Left ventricle myocardium inferior (tissue), 1 donor: ENCODE measurements around the gene ETNK1. TPM values are rescaled to one million over a fixed set of nuclear protein-coding genes. Genes with fewer than 3 reads are reported as not detected.
A peak's percentile ranks its signal among the peaks of the same experiment; 100 is the strongest.
"Not testable (repeated sequence)": the region's sequence is repeated elsewhere in the genome, so short reads cannot be mapped to it uniquely, and the experiment has no call there.

Experiments used
- DNase-seq: peaks from one replicate; pipeline ENCODE4 v3.0.0-alpha.2; 2020
- H3K27ac ChIP-seq: fragments of 200-600 bp; replicated peaks from 2 replicates; pipeline ENCODE4 v1.8.0; 2021
- H3K27me3 ChIP-seq: fragments of 200-600 bp; 2 replicates; pipeline ENCODE4 v1.8.0; 2021; ENCODE audit warnings: low read depth
- H3K36me3 ChIP-seq: fragments of 200-600 bp; 2 replicates; pipeline ENCODE4 v1.8.0; 2021
- H3K4me1 ChIP-seq: fragments of 200-600 bp; 2 replicates; pipeline ENCODE4 v1.8.0; 2021
- H3K4me3 ChIP-seq: fragments of 200-600 bp; 2 replicates; pipeline ENCODE4 v1.8.0; 2021; ENCODE audit warnings: mild to moderate bottlenecking, moderate library complexity
- H3K9me3 ChIP-seq: fragments of 200-600 bp; replicated peaks from 2 replicates; pipeline ENCODE4 v1.8.0; 2021
- CTCF ChIP-seq: fragments of 200-600 bp; IDR thresholded peaks from 2 replicates; pipeline ENCODE4 v1.8.0; 2021; ENCODE audit warnings: antibody characterized with exemption, mild to moderate bottlenecking, borderline replicate concordance
- intact Hi-C: fragments of 100-400 bp; cut with micrococcal nuclease; formaldehyde crosslinking; loops from one replicate; pipeline ENCODE4 v1.11.0; 2022
- total RNA-seq: library from RNA; stranded (reverse); fragmentation: NEBNext Ultra II Directional; extraction: Animal tissue kit (Norgen Biotek cat#: 25700); gene quantifications from one replicate; pipeline ENCODE4 v1.2.1, GENCODE V29; 2021
- donor health status: DM: no; HTN: yes; CAD: no; lungs with severe emphysema.

The ETNK1 gene
- total RNA-seq, 1 donor from 2014 or later: 13.9 TPM

GRCh38 chr12:22609501-22609900 is 15.5 kb upstream of the ETNK1 start:
- Histone ChIP-seq H3K27me3 (no peaks in the 10 kb centered on the region), H3K9me3 (peaks cover 31% of the 10 kb centered on the region), H3K36me3 (no peaks in the 10 kb centered on the region), H3K27ac (no peak overlapping the region), H3K4me3 (no peak overlapping the region), H3K4me1 (no peaks in the 10 kb centered on the region)
- no peak for TF ChIP-seq CTCF
- intact Hi-C loops: no loop called here
- no peak for DNase-seq

- Histone ChIP-seq H3K4me1 (no peaks in the 10 kb centered on the region), H3K4me3 (no peak overlapping the region), H3K27ac (no peak overlapping the region), H3K36me3 (no peaks in the 10 kb centered on the region), H3K9me3 (peaks cover 25% of the 10 kb centered on the region), H3K27me3 (no peaks in the 10 kb centered on the region)
- no peak for TF ChIP-seq CTCF
- intact Hi-C loops: no loop called here
- DNase-seq: no peak
Observed at GRCh38 chr12:22610131-22610530, 14.8 kb upstream of the ETNK1 start.

- H3K4me3 ChIP-seq, intact Hi-C loops, H3K27ac ChIP-seq, H3K36me3 ChIP-seq, H3K27me3 ChIP-seq, DNase-seq, H3K4me1 ChIP-seq: not testable (repeated sequence)
- peaks cover 43% of the 10 kb centered on the region for H3K9me3 ChIP-seq
Observed at GRCh38 chr12:22612822-22613221, 12.1 kb upstream of the ETNK1 start.

GRCh38 chr12:22615963-22616501 is 8.9 kb upstream of the ETNK1 start:
- Histone ChIP-seq H3K36me3 (no peaks in the 10 kb centered on the region), H3K4me1 (no peaks in the 10 kb centered on the region), H3K9me3 (peaks cover 47% of the 10 kb centered on the region), H3K27me3 (no peaks in the 10 kb centered on the region), H3K4me3 (no peak overlapping the region), H3K27ac (no peak overlapping the region)
- DNase-seq: no peak
- TF ChIP-seq CTCF: no peak
- intact Hi-C loops: no loop called here

GRCh38 chr12:22617630-22618029 is 7.3 kb upstream of the ETNK1 start:
- H3K4me1 ChIP-seq: no peaks in the 10 kb centered on the region
- H3K9me3 ChIP-seq: peaks cover 38% of the 10 kb centered on the region
- H3K4me3 ChIP-seq: no peak overlapping the region
- no peak for TF ChIP-seq CTCF
- H3K27ac ChIP-seq: no peak overlapping the region
- H3K27me3 ChIP-seq: no peaks in the 10 kb centered on the region
- DNase-seq: no peak
- intact Hi-C loops: no loop called here
- H3K36me3 ChIP-seq: no peaks in the 10 kb centered on the region

GRCh38 chr12:22624548-22624869 is 462 bp upstream of the ETNK1 start:
- Histone ChIP-seq H3K4me1 (peaks cover 51% of the 10 kb centered on the region), H3K9me3 (no peaks in the 10 kb centered on the region), H3K27ac (peak overlapping the region; percentile 95), H3K36me3 (no peaks in the 10 kb centered on the region), H3K4me3 (peak overlapping the region; percentile 94), H3K27me3 (no peaks in the 10 kb centered on the region)
- TF ChIP-seq CTCF: no peak
- DNase-seq: no peak
- intact Hi-C loops: no loop called here
